IPS-20b (cell line): Measurements from ENCODE around the gene SRPRA.

Experiments used
- H3K27ac ChIP-seq: one replicate; pipeline ENCODE4 v1.5.1; 2013; ENCODE audit warnings: low read length
- H3K27me3 ChIP-seq: 2 replicates; pipeline ENCODE4 v1.6.1; 2013; ENCODE audit warnings: mild to moderate bottlenecking, low read length, inconsistent platforms; ENCODE audit not compliant: insufficient read depth
- H3K36me3 ChIP-seq: 2 replicates; pipeline ENCODE4 v1.6.1; 2013; ENCODE audit warnings: low read depth, mild to moderate bottlenecking, inconsistent platforms, low read length, moderate library complexity; ENCODE audit not compliant: insufficient read depth
- H3K4me1 ChIP-seq: 2 replicates; pipeline ENCODE4 v1.6.1; 2013; ENCODE audit warnings: mild to moderate bottlenecking, control low read depth, inconsistent platforms, low read length, moderate library complexity; ENCODE audit not compliant: insufficient read depth
- H3K4me3 ChIP-seq: 2 replicates; pipeline ENCODE4 v1.5.1; 2013; ENCODE audit warnings: mild to moderate bottlenecking, low read length, inconsistent platforms
- H3K9ac ChIP-seq: 2 replicates; pipeline ENCODE4 v1.6.1; 2013; ENCODE audit warnings: low read depth, mild to moderate bottlenecking, inconsistent platforms, low read length, moderate library complexity
- H3K9me3 ChIP-seq: 2 replicates; pipeline ENCODE4 v1.6.1; 2013; ENCODE audit warnings: mild to moderate bottlenecking, low read depth, low read length, inconsistent platforms; ENCODE audit not compliant: insufficient read depth

SRPRA gene

DNA sequence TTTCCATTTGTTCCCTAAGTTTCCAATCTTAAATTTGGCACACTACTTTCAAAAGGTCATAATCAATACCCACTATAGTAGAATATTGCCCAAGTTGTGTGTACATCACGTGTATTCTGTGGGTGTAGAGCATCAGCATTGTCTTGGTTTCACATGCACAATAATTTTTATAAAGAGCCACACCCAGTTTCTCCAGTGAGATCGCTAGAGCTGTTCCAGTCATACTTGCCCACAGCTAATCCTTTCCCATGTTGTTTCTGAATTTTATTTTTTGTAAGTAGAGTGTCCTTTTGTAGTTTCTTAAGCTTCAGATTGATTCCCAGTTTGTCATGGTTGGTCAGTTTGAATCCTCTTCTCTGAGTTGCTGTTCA, 43.4 kb downstream of the SRPRA start:
- Histone ChIP-seq H3K27ac (no peak overlapping the region), H3K27me3 (no peaks in the 10 kb centered on the region), H3K4me3 (no peak overlapping the region), H3K9ac (no peak overlapping the region), H3K4me1 (no peaks in the 10 kb centered on the region), H3K9me3 (no peaks in the 10 kb centered on the region), H3K36me3 (peaks cover 6% of the 10 kb centered on the region; the same call in 1 of the 2 replicates)

DNA sequence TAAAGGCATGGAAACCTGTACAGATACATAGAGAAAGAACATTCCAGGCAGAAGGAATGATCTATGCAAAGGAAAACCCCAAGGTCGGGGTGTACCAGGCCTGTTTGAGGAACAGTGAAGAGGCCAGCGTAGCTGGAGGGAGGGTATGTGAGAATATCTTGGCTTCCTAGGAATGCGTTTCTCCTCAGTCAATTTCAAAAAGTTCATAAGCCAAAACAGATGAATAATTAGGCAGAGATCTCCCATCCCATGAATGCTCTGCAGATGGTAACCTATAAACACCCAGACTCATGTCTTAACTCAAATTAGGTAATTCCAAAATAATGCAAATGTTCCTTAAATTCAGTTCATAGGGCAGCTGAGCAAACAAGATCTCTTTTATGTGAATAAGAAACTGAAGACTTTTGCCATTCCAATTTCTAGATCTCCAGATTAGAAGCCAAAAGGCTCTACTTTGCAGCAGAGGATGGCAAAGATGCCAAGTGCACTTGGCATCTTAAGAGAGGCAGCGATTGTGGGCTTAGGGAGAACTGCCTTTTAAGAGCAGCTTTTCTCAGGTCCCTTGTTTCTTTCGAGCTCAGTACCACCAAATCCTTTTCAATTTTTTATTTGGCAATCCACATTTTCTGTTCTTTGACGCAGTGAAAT, 43.9 kb downstream of the SRPRA start:
- Histone ChIP-seq H3K4me1 (no peaks in the 10 kb centered on the region), H3K36me3 (peaks cover 2% of the 10 kb centered on the region; the same call in 1 of the 2 replicates), H3K9ac (no peak overlapping the region), H3K27me3 (no peaks in the 10 kb centered on the region), H3K27ac (no peak overlapping the region), H3K9me3 (no peaks in the 10 kb centered on the region), H3K4me3 (no peak overlapping the region)

DNA sequence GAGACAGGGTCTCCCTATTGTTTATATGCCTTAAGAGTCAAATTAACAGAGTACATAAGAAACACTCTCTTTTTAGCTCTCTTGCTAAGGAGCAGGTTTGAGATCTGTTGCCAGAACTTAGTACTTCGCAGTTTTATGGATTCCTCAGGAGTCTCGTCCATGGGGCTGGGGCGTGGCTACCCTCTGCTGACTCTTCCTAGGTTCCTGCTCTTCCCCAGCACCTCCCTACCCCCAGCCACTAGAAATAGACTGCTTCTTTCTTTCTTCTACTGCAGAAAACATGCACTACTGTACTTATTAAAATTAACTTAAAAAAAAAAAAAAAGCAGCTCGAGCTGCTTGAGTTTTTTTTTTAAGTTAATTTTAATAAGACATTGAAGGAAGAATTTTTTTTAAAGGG, 49.1 kb downstream of the SRPRA start:
- Histone ChIP-seq H3K27me3 (no peaks in the 10 kb centered on the region), H3K36me3 (no peaks in the 10 kb centered on the region; the same call in 1 of the 2 replicates), H3K27ac (no peak overlapping the region), H3K4me1 (no peaks in the 10 kb centered on the region), H3K9ac (no peak overlapping the region), H3K9me3 (no peaks in the 10 kb centered on the region), H3K4me3 (no peak overlapping the region)

GRCh38 chr11:126217491-126217890, 51.2 kb downstream of the SRPRA start:
- no peak overlapping the region for H3K4me3 ChIP-seq
- no peaks in the 10 kb centered on the region for H3K9me3 ChIP-seq
- no peak overlapping the region for H3K27ac ChIP-seq
- no peaks in the 10 kb centered on the region for H3K27me3 ChIP-seq
- H3K4me1 ChIP-seq = peaks cover 4% of the 10 kb centered on the region; the same call in 1 of the 2 replicates
- H3K9ac ChIP-seq = no peak overlapping the region
- no peaks in the 10 kb centered on the region; the same call in 1 of the 2 replicates for H3K36me3 ChIP-seq

DNA sequence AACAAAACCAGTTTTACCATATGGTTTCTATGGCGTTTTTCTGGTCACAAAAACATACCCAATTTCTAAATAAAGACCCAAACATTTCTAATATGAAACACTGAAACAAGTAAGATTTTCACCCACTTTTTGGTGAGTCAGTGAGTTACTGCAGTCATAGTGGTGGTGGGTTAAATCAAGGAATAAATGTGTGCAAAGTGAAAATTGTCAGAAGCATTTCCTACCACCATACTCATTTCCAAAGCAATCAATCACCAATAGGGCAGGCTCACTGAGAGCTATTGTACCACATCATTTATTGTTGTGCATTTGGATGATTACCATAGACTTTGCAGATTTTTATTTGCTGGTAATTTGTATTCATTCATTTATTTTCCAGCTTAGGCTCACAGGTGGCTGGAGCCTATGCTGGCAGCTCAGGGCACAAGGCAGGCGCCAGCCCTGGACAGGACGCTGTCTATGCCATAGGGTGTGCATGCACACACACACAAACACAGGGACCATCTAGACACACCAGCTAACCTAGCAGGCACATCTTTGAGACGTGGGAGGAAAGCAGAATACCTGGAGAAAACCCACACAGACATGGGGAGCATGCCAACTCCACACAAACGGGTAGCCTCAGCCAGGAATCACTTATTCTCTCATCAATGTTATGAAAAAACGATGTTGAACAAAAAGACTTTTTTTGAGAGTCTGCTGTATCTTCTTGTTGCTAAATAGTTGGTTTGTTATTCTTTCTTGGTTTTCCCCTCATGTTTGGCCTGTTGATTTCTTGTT, 52.0 kb downstream of the SRPRA start:
- no peaks in the 10 kb centered on the region for H3K36me3 ChIP-seq
- H3K4me3 ChIP-seq = no peak overlapping the region
- H3K27me3 ChIP-seq = no peaks in the 10 kb centered on the region
- H3K9ac ChIP-seq = no peak overlapping the region
- no peaks in the 10 kb centered on the region for H3K9me3 ChIP-seq
- no peak overlapping the region for H3K27ac ChIP-seq
- H3K4me1 ChIP-seq = peaks cover 4% of the 10 kb centered on the region; the same call in 1 of the 2 replicates

GRCh38 chr11:126214841-126215240, 53.9 kb downstream of the SRPRA start:
- Histone ChIP-seq H3K36me3 (peaks cover 4% of the 10 kb centered on the region; the same call in 1 of the 2 replicates), H3K27me3 (no peaks in the 10 kb centered on the region), H3K27ac (no peak overlapping the region), H3K9me3 (no peaks in the 10 kb centered on the region), H3K4me1 (peaks cover 4% of the 10 kb centered on the region; the same call in 1 of the 2 replicates), H3K4me3 (no peak overlapping the region), H3K9ac (no peak overlapping the region)

GRCh38 chr11:126214441-126214840, 54.3 kb downstream of the SRPRA start:
- peaks cover 8% of the 10 kb centered on the region for H3K36me3 ChIP-seq
- H3K9ac ChIP-seq = no peak overlapping the region
- H3K4me3 ChIP-seq = no peak overlapping the region
- no peaks in the 10 kb centered on the region for H3K27me3 ChIP-seq
- peaks cover 4% of the 10 kb centered on the region; the same call in 1 of the 2 replicates for H3K4me1 ChIP-seq
- no peaks in the 10 kb centered on the region for H3K9me3 ChIP-seq
- H3K27ac ChIP-seq = no peak overlapping the region
